Measurements from ENCODE around the gene TOM1L2.

TOM1L2 gene

GRCh38 chr17:17982801-17983200 is 10.6 kb upstream of the TOM1L2 start:
- Histone ChIP-seq H3K9ac (ENCODE audit: low read length) (peak overlapping the region; percentile 18), H3K4me3 (ENCODE audit: low read length) (no peak overlapping the region), H3K4me1 (ENCODE audit: control insufficient read depth, insufficient read depth, low read length) (peaks cover 13% of the 10 kb centered on the region), H3K36me3 (ENCODE audit: control insufficient read depth, insufficient read depth, low read length, severe bottlenecking) (no peaks in the 10 kb centered on the region), H3K27me3 (replicated peaks; ENCODE audit: control insufficient read depth, insufficient read depth, low read length) (no peaks in the 10 kb centered on the region), H3K9me3 (ENCODE audit: control insufficient read depth, low read length) (no peaks in the 10 kb centered on the region)
- DNase-seq (ENCODE audit: low read depth) = no peak

DNA sequence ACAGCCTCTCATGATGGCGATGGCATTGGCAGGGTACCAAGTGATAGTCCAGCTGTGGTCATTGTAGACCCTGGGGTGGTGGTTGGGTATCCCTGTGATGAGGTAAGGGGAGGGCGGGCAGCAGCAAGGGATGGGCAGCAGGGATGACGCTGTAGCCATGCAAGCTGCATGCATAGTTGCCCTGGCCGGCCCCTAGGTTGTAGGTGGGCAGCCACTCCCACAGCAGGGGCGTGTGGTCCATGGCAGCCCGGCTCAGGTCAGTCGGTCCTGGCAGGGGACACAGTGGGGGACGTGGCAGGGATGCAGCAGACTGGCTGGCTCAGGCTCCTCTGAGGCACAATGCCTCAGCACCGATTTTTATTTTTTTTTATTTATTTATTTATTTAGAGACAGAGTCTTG is 9.1 kb upstream of the TOM1L2 start:
- H3K4me1 ChIP-seq (ENCODE audit: control insufficient read depth, insufficient read depth, low read length) = peaks cover 13% of the 10 kb centered on the region
- DNase-seq (ENCODE audit: low read depth) = no peak
- no peak overlapping the region for H3K4me3 ChIP-seq (ENCODE audit: low read length)
- no peak overlapping the region for H3K9ac ChIP-seq (ENCODE audit: low read length)
- H3K36me3 ChIP-seq (ENCODE audit: control insufficient read depth, insufficient read depth, low read length, severe bottlenecking) = no peaks in the 10 kb centered on the region
- H3K9me3 ChIP-seq (ENCODE audit: control insufficient read depth, low read length) = no peaks in the 10 kb centered on the region
- H3K27me3 ChIP-seq (replicated peaks; ENCODE audit: control insufficient read depth, insufficient read depth, low read length) = no peaks in the 10 kb centered on the region

DNA sequence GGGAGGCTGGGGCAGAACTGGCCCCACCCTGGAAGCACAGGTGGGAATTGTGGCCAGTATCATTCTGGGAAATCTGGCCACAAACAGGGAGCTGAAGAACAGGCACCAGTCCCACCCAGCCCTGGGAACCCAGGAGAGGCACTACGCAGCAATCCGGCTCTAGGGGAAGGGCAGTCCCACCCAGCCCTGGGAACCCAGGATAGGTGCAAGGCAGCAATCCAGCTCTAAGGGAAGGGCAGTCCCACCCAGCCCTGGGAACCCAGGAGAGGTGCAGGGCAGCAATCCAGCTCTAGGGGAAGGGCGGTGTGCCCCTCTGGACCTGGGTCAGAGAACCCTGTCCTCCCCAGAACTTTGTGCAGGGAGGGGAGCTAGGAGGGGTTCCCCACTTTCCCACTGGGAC is 7.6 kb upstream of the TOM1L2 start:
- H3K27me3 ChIP-seq (replicated peaks; ENCODE audit: control insufficient read depth, insufficient read depth, low read length) = no peaks in the 10 kb centered on the region
- no peak for DNase-seq (ENCODE audit: low read depth)
- peaks cover 13% of the 10 kb centered on the region for H3K4me1 ChIP-seq (ENCODE audit: control insufficient read depth, insufficient read depth, low read length)
- no peaks in the 10 kb centered on the region for H3K36me3 ChIP-seq (ENCODE audit: control insufficient read depth, insufficient read depth, low read length, severe bottlenecking)
- no peak overlapping the region for H3K4me3 ChIP-seq (ENCODE audit: low read length)
- H3K9me3 ChIP-seq (ENCODE audit: control insufficient read depth, low read length) = no peaks in the 10 kb centered on the region
- H3K9ac ChIP-seq (ENCODE audit: low read length) = no peak overlapping the region

DNA sequence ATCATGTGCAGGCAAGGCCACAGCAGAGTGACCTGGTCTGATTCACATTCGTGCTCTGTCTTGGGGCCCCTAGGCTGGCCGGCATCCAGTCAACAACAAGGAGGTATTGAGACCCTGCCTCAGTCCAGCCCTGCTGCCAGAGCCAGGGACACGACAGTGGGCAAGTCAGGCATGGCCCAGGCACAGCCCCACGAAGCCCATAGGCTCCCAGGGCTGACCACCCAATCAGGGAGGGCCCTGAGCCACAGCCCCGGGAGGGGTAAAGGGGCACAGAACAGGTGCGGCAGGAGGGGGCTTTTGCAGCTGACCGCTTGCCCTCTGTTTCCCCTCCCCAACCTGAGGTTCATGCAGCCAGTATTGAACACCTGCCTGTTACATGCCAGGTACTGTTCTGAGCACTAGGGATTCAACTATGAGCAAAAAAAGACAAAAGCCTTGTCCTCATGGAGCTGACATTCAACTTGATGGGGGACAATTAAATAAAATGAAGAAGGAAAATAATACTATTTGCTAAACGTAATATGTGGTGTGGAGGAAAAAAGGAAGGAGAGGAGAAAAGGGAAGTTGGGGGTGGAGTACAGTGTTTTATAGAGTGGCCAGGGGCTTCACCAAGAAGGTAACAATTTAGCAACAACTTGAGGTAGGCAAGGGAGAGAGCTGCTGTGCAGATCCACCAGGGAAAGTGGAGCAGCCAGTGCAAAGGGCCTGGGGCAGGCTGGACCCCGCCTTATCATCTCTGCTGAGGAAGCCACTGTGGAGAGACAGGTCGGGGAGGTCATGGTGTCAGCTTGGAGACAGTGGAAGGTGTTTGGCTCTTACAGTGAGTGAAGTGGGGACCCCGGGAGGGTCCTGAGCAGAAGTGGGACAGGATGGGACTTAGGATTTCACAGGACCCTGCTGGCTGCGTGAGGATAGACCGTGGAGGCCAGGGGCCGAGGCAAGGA is 6.6 kb upstream of the TOM1L2 start:
- Histone ChIP-seq H3K9me3 (ENCODE audit: control insufficient read depth, low read length) (no peaks in the 10 kb centered on the region), H3K27me3 (replicated peaks; ENCODE audit: control insufficient read depth, insufficient read depth, low read length) (no peaks in the 10 kb centered on the region), H3K4me1 (ENCODE audit: control insufficient read depth, insufficient read depth, low read length) (peaks cover 11% of the 10 kb centered on the region), H3K9ac (ENCODE audit: low read length) (no peak overlapping the region), H3K36me3 (ENCODE audit: control insufficient read depth, insufficient read depth, low read length, severe bottlenecking) (no peaks in the 10 kb centered on the region), H3K4me3 (ENCODE audit: low read length) (no peak overlapping the region)
- no peak for DNase-seq (ENCODE audit: low read depth)

GRCh38 chr17:17976931-17977570 is 4.9 kb upstream of the TOM1L2 start:
- peaks cover 5% of the 10 kb centered on the region for H3K4me1 ChIP-seq (ENCODE audit: control insufficient read depth, insufficient read depth, low read length)
- H3K27me3 ChIP-seq (replicated peaks; ENCODE audit: control insufficient read depth, insufficient read depth, low read length) = no peaks in the 10 kb centered on the region
- no peak overlapping the region for H3K4me3 ChIP-seq (ENCODE audit: low read length)
- H3K9me3 ChIP-seq (ENCODE audit: control insufficient read depth, low read length) = no peaks in the 10 kb centered on the region
- DNase-seq (ENCODE audit: low read depth) = no peak
- no peak overlapping the region for H3K9ac ChIP-seq (ENCODE audit: low read length)
- no peaks in the 10 kb centered on the region for H3K36me3 ChIP-seq (ENCODE audit: control insufficient read depth, insufficient read depth, low read length, severe bottlenecking)

GRCh38 chr17:17975436-17975835 is 3.2 kb upstream of the TOM1L2 start:
- H3K9ac ChIP-seq (ENCODE audit: low read length) = no peak overlapping the region

GRCh38 chr17:17972952-17973254 is 703 bp upstream of the TOM1L2 start:
- Histone ChIP-seq H3K27me3 (replicated peaks; ENCODE audit: control insufficient read depth, insufficient read depth, low read length) (no peaks in the 10 kb centered on the region), H3K9me3 (ENCODE audit: control insufficient read depth, low read length) (no peaks in the 10 kb centered on the region), H3K4me1 (ENCODE audit: control insufficient read depth, insufficient read depth, low read length) (peaks cover 20% of the 10 kb centered on the region), H3K36me3 (ENCODE audit: control insufficient read depth, insufficient read depth, low read length, severe bottlenecking) (no peaks in the 10 kb centered on the region), H3K4me3 (ENCODE audit: low read length) (peak overlapping the region; percentile 90), H3K9ac (ENCODE audit: low read length) (peak overlapping the region; percentile 80)
- no peak for DNase-seq (ENCODE audit: low read depth)

More at GRCh38 chr17:17975436-17975835, 3.2 kb upstream of the TOM1L2 start:
- no peak for DNase-seq (ENCODE audit: low read depth)
- Histone ChIP-seq H3K36me3 (ENCODE audit: control insufficient read depth, insufficient read depth, low read length, severe bottlenecking) (no peaks in the 10 kb centered on the region), H3K4me1 (ENCODE audit: control insufficient read depth, insufficient read depth, low read length) (peaks cover 16% of the 10 kb centered on the region), H3K9me3 (ENCODE audit: control insufficient read depth, low read length) (no peaks in the 10 kb centered on the region), H3K4me3 (ENCODE audit: low read length) (no peak overlapping the region), H3K27me3 (replicated peaks; ENCODE audit: control insufficient read depth, insufficient read depth, low read length) (no peaks in the 10 kb centered on the region)

- Histone ChIP-seq H3K9me3 (ENCODE audit: control insufficient read depth, low read length) (no peaks in the 10 kb centered on the region), H3K4me3 (ENCODE audit: low read length) (peak overlapping the region; percentile 95), H3K36me3 (ENCODE audit: control insufficient read depth, insufficient read depth, low read length, severe bottlenecking) (no peaks in the 10 kb centered on the region), H3K9ac (ENCODE audit: low read length) (peak overlapping the region; percentile 90), H3K27me3 (replicated peaks; ENCODE audit: control insufficient read depth, insufficient read depth, low read length) (no peaks in the 10 kb centered on the region), H3K4me1 (ENCODE audit: control insufficient read depth, insufficient read depth, low read length) (peaks cover 28% of the 10 kb centered on the region)
- peak; percentile 57 for DNase-seq (ENCODE audit: low read depth)
Observed at GRCh38 chr17:17971431-17972125, 622 bp downstream of the TOM1L2 start.

- Histone ChIP-seq H3K4me3 (ENCODE audit: low read length) (peak overlapping the region; percentile 95), H3K4me1 (ENCODE audit: control insufficient read depth, insufficient read depth, low read length) (peaks cover 31% of the 10 kb centered on the region), H3K27me3 (replicated peaks; ENCODE audit: control insufficient read depth, insufficient read depth, low read length) (no peaks in the 10 kb centered on the region), H3K36me3 (ENCODE audit: control insufficient read depth, insufficient read depth, low read length, severe bottlenecking) (no peaks in the 10 kb centered on the region), H3K9me3 (ENCODE audit: control insufficient read depth, low read length) (no peaks in the 10 kb centered on the region), H3K9ac (ENCODE audit: low read length) (peak overlapping the region; percentile 90)
- peak; percentile 24 for DNase-seq (ENCODE audit: low read depth)
Observed at GRCh38 chr17:17970699-17971430, 1.3 kb downstream of the TOM1L2 start.

GRCh38 chr17:17966399-17966798 is 5.8 kb downstream of the TOM1L2 start:
- peaks cover 24% of the 10 kb centered on the region for H3K4me1 ChIP-seq (ENCODE audit: control insufficient read depth, insufficient read depth, low read length)

More at GRCh38 chr17:17966399-17966798, 5.8 kb downstream of the TOM1L2 start:
- Histone ChIP-seq H3K4me3 (ENCODE audit: low read length) (no peak overlapping the region), H3K9me3 (ENCODE audit: control insufficient read depth, low read length) (no peaks in the 10 kb centered on the region), H3K9ac (ENCODE audit: low read length) (no peak overlapping the region), H3K36me3 (ENCODE audit: control insufficient read depth, insufficient read depth, low read length, severe bottlenecking) (no peaks in the 10 kb centered on the region), H3K27me3 (replicated peaks; ENCODE audit: control insufficient read depth, insufficient read depth, low read length) (no peaks in the 10 kb centered on the region)
- DNase-seq (ENCODE audit: low read depth) = no peak

Data from adipocyte (in vitro differentiated cells).